GM19468 (cell line): ENCODE data around the gene ATP8B4.
A peak's percentile ranks its signal among the peaks of the same experiment; 100 is the strongest.

Experiments used
- ATAC-seq: cut with Tn5 transposase; IDR thresholded peaks from one replicate; pipeline ENCODE4 v1.9.1; 2021; ENCODE audit warnings: mild to moderate bottlenecking, moderate library complexity, moderate number of reproducible peaks; ENCODE audit not compliant: unreplicated experiment; ENCODE audit errors: extremely low read depth

Gene ATP8B4

GRCh38 chr15:50044406-50044805 is 74.6 kb downstream of the ATP8B4 start:
- no peak for ATAC-seq

- ATAC-seq, result no peak
Measured at GRCh38 chr15:50042775-50043174, 76.3 kb downstream of the ATP8B4 start.

GRCh38 chr15:50030456-50030855 is 88.6 kb downstream of the ATP8B4 start:
- ATAC-seq, result no peak

- no peak for ATAC-seq
Measured at GRCh38 chr15:50028326-50028725, 90.7 kb downstream of the ATP8B4 start.

GRCh38 chr15:50024281-50024680 is 94.8 kb downstream of the ATP8B4 start:
- no peak for ATAC-seq

- ATAC-seq, result no peak
Measured at GRCh38 chr15:50018491-50018890, 100.5 kb downstream of the ATP8B4 start.

- ATAC-seq, result no peak
Measured at GRCh38 chr15:50017522-50017921, 101.5 kb downstream of the ATP8B4 start.

GRCh38 chr15:50016951-50017350 is 102.1 kb downstream of the ATP8B4 start:
- no peak for ATAC-seq

- ATAC-seq, result no peak
Measured at GRCh38 chr15:50012790-50013189, 106.2 kb downstream of the ATP8B4 start.

- ATAC-seq, result no peak
Measured at GRCh38 chr15:50009634-50010033, 109.4 kb downstream of the ATP8B4 start.

GRCh38 chr15:50003786-50004334 is 115.2 kb downstream of the ATP8B4 start:
- ATAC-seq, result peak; percentile 84

GRCh38 chr15:49991587-49991986 is 127.4 kb downstream of the ATP8B4 start:
- no peak for ATAC-seq

GRCh38 chr15:49990835-49991545 is 128.0 kb downstream of the ATP8B4 start:
- no peak for ATAC-seq

- ATAC-seq, result no peak
Measured at GRCh38 chr15:49989498-49989897, 129.5 kb downstream of the ATP8B4 start.

GRCh38 chr15:49988766-49989165 is 130.3 kb downstream of the ATP8B4 start:
- no peak for ATAC-seq

- no peak for ATAC-seq
Measured at GRCh38 chr15:49987896-49988295, 131.1 kb downstream of the ATP8B4 start.

- no peak for ATAC-seq
Measured at GRCh38 chr15:49987198-49987785, 131.7 kb downstream of the ATP8B4 start.

- no peak for ATAC-seq
Measured at GRCh38 chr15:49986326-49986725, 132.7 kb downstream of the ATP8B4 start.

GRCh38 chr15:49985463-49985862 is 133.6 kb downstream of the ATP8B4 start:
- no peak for ATAC-seq

GRCh38 chr15:49984436-49984835 is 134.6 kb downstream of the ATP8B4 start:
- no peak for ATAC-seq

- ATAC-seq, result no peak
Measured at GRCh38 chr15:49982584-49982983, 136.4 kb downstream of the ATP8B4 start.
